ENCODE measurements around the gene CCDC112.

- TF ChIP-seq POLR2A (IDR thresholded peaks at IDR 0.05) (no peak), POLR2AphosphoS5 (IDR thresholded peaks at IDR 0.05) (no peak), EP300 (IDR thresholded peaks at IDR 0.05) (no peak), CTCF (IDR thresholded peaks at IDR 0.05) (no peak)
These were observed 59.9 kb downstream of the CCDC112 start for GRCh38 chr5:115236599-115236998.

All from gastroesophageal sphincter (tissue), 3 donors.